GM10266 (cell line): Measurements from ENCODE around the gene APLNR.

Source experiments
- DNase-seq: peaks from one replicate; pipeline ENCODE4 v3.0.0; 2012; ENCODE audit errors: extremely low spot score
- CTCF ChIP-seq: IDR thresholded peaks from 2 replicates; pipeline ENCODE4 v1.5.1; 2012; ENCODE audit warnings: mild to moderate bottlenecking, low read depth; ENCODE audit not compliant: control insufficient read depth, insufficient read depth; ENCODE audit errors: missing control alignments

The APLNR gene

GRCh38 chr11:57190548-57190947, 46.5 kb downstream of the APLNR start:
- no peak for TF ChIP-seq CTCF

More at GRCh38 chr11:57190548-57190947, 46.5 kb downstream of the APLNR start:
- no peak for DNase-seq
